Hepatic stellate cell (primary cell): ENCODE measurements around the gene ANKFN1.

ENCODE experiments used
- DNase-seq: peaks from one replicate; pipeline ENCODE4 v3.0.0; 2011; ENCODE audit warnings: low spot score

The ANKFN1 gene

GRCh38 chr17:56290101-56290801 is 137.0 kb downstream of the ANKFN1 start:
- DNase-seq, result no peak

DNA sequence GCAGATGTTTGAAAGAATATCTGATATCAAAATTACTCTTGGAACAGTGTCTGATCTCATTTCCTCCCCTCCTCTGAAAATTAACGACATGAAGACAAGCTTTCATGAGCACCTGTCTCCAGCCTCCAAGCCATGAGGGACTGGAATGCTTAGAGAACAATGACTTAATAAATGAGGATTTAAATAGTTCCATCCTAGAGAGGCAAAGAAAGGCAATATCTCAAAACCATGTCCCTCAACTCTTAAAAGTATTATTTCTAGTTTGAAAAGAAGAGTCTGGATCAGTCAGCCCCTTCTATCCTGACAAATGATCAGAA is 137.5 kb downstream of the ANKFN1 start:
- no peak for DNase-seq

DNA sequence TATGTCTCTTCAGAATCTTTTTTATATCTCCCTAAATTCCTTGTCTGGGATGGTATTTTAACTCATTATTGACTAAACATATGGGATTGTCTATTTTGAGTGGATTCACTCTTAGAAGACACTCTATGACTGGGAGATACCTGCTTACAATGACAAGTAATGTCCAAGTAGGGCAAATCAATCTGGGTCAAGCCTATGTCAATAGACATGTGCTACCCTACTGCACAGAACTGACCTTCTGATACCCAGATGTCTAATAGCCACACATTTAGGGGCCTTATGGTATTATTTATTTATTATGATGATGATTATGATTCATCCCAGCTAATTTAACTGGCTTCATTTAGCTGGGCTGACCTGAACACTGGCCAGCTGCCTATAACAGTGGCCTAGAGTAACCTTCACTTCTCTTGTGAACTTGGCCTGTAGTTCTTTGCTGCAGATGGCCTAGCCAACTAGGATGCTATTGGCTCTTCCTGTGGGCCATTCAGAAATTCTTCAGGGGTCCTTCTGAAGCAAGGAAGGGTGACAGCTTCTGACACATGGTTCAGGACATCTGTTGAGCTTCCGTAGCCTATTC is 138.0 kb downstream of the ANKFN1 start:
- DNase-seq, result no peak

DNA sequence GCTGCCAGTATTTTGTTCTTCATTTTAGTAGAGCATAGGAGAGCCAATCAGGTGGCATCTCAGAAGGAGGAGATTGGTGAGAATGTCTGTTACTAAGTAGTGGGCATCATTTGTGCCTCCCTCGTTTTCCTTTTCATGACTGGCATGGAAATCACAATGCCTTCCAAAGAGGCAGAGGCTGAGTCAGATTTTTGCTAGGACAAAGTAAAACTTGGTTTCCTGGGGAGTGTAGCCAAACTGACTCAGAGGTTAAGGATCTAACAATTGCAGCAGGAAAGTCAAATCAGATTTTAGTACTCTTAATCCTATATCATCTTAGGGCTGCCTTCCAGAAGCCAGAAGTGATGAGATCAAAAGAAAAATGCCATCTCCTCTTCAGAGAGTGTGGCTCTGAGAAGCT is 138.7 kb downstream of the ANKFN1 start:
- DNase-seq, result peak; percentile 6

GRCh38 chr17:56292578-56292977 is 139.3 kb downstream of the ANKFN1 start:
- DNase-seq, result no peak

DNA sequence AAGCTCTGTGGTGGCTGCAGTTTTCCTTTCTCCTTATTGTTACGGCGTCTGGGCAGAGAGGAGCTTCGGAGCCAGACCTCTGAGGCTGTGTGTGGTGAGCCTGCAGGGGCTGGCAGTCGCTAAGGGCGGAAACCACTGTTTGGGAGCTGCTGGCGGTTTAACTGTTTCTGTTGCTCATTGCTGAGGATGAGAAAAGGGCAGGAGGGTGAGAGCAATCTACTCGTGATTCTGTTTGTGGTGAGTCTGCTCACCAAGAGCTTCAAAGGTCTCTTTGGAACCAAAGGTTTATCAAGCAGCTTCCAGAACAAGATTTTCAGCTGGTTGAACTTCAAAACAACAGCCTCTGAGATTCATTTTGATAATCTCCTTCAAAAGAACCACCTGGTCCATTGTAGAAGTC is 143.9 kb downstream of the ANKFN1 start:
- DNase-seq, result peak; percentile 9

DNA sequence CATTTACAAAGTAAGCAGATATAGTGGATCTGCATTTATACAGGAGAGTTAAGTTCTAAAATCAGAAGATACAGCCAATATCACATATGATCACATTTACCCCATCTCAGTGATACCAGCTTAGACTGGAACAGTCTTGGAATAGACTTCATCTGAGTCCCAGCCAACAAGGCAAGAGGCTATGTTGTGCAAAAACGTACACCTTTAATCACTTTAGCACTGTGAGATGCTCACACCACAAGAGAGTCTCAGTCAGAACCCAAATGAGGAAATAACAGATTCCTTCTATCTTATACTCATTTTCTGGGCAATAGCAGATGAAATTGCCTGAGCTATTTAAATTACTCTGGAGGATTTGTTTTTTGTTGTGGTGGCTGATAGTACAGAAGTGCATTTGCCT is 145.6 kb downstream of the ANKFN1 start:
- no peak for DNase-seq

GRCh38 chr17:56300144-56300543 is 146.9 kb downstream of the ANKFN1 start:
- no peak for DNase-seq

DNA sequence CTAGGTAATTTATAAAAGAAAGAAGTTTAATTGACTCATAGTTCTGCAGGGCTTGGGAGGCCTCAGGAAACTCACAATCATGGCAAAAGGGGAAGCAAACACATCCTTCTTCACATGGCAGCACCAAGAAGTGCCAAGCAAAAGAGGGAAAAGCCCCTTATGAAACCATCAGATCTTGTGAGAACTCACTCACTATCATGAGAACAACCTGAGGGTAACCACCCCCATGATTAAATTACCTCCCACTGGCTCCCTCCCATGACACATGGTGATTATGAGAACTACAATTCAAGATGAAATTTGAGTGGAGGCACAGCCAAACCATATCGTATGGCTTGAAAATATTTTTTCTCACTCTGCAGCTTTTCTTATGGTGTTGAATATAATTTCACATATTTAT is 151.7 kb downstream of the ANKFN1 start:
- no peak for DNase-seq

DNA sequence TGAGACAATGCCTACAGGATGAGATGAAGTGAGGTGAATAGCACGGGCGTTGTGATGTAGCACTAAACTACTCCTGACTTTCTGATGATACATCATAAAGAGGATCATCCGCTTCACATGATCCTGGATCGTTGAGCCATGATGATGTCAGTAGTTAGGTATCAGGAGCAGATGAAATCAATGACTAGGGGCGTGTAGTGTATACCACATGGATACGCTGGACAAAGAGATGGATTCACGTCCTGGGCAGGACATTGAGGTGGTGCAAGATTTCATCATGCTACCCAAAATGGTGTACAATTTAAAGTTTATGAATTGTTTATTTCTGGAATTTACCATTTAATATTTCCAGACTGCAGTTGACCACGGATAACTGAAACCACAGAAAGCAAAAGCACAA is 156.6 kb downstream of the ANKFN1 start:
- DNase-seq, result no peak

GRCh38 chr17:56310782-56311181 is 157.5 kb downstream of the ANKFN1 start:
- DNase-seq, result no peak

- DNase-seq, result no peak
Observed at GRCh38 chr17:56313201-56313600, 159.9 kb downstream of the ANKFN1 start.

DNA sequence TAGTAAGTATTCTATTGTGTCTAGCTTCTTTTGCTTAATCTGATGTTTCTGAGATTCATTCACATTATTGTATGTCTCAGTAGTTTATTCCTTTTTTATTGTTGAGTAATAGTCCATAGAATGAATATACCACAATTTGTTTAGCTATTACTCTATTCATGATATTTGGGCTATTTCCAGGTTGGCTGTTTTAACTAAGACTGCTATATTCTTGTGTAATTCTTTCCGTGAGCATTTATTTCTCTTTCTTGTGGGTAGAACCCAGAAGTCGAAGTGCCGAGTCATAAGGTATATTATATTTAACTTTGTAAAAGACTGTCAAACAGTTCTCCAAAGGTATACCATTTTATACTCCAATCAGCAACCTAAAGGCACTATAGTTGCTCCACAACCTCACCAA is 160.8 kb downstream of the ANKFN1 start:
- DNase-seq, result no peak

GRCh38 chr17:56314984-56315602 is 161.8 kb downstream of the ANKFN1 start:
- DNase-seq, result no peak

DNA sequence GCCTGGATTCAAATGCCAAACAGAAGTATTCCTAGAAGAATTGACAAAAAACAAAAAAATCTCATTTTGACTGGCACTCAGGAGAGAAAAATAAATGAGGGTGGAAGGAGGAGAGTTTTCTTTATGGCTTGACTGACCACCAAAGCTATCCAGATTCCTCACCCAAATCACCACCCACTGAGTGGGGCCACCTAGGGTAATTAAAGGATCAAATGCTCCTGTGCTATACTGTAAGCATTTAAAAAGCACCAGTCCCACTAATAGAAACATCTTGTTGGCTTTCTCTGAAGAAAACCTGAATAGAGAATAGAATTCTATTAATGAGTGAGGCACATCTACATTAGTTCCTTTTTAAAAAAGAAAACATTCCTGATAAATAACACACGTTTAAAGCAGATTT is 163.3 kb downstream of the ANKFN1 start:
- DNase-seq, result no peak

GRCh38 chr17:56317351-56318208 is 164.3 kb downstream of the ANKFN1 start:
- no peak for DNase-seq

DNA sequence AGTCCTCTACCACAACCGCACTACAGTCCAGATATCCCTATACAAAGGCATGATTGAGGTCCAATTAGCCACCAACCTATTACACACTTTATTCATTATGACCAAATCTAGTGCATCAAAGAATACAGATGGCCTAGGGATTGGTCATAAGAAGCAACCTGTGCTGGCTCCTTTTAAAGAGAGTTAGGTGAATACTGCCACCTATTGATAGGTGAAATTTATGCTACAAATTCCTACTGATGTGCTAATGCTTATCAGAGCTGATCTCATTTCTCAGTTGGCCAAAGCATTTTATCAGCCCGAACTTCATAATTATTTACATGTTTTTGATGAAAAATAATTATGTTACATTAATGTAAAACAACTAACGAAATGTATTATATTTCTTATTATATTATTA is 166.3 kb downstream of the ANKFN1 start:
- DNase-seq, result peak; percentile 8

DNA sequence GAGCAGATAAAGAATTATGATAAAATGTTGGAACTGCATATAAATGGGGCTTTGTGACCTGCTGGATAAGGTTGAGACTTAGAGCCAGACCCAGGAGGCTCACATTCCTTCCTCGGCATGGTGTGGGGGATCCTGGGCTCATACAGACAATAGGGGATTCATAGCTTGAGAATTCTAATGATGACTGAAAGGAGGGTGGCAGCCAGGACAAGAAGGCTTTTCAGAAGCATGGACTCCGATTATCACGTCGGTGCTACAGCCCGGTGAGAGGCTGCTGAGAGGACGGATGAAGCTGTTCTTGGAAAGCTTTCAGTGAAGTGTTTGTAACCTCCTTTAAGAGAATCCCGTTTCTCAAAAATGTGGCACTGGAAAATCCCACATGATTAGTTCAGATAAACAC is 167.2 kb downstream of the ANKFN1 start:
- DNase-seq, result no peak

DNA sequence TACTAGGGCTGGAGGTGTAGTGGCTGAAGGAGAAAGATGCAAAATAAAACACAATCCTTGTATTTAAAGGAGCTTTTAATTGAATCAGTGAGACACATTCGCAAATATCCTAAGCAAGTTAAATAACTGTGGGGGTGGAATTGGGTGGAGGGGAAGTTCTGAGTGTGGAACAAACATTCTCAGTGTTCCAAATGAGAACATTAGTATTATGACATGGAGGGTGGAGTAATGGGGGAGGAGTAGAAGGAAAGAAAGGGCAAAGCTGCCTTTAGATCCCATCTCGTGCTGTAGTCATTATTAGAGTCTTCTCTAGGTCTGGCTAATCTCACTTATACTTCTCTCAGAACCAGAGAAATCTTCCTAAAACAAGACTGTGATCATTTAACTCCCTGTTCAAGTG is 169.7 kb downstream of the ANKFN1 start:
- DNase-seq, result no peak

DNA sequence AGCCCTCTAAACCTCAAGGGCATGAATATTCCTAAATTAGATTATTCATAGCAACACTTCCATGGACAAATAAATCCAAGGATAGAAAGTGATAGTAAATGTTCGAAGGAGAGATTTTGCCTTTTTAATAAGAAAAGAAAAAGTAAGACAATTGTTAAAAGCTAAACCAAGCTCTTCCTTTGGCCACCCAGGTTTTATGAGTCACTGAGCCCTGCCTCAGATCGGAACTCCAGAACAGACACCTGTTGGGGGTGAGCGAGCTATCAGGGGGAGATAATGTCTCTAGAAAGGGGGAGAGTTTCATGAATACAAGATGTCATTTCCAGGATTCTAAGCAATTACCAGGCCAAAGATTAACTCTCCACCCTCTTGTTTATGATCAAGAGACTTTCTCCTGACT is 171.4 kb downstream of the ANKFN1 start:
- DNase-seq, result no peak

DNA sequence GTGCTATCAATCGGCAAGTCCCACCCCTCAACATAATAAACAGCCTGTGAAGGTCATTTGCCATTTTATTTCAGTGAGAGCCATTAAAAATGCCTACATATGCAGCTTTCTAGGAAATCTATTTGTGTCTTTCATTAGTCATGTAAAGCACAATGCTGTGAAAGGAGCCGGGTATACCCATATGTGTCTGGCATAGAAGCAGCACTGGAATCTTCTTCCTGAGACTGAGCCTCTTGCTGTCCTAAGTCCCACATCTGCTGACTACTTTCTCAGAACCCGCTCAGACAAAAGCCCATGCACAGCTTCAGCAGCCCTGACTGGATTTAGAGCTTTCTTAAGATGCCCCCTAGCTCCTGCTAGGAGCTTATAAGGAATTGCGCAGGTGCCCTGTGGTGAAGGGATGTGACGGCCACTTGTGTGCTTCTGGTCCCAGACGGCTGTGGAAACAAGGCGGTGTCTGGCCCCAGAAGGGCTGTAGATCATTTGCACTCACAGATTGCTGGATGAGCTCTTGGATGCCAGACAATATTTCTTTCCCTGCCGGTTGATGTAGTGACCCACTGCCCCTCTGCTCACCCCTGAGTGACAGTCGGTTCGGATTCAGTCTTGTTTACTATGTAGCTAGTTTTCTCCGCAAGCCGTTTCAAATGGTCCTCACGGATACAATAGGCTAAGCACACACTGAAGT is 172.2 kb downstream of the ANKFN1 start:
- no peak for DNase-seq

DNA sequence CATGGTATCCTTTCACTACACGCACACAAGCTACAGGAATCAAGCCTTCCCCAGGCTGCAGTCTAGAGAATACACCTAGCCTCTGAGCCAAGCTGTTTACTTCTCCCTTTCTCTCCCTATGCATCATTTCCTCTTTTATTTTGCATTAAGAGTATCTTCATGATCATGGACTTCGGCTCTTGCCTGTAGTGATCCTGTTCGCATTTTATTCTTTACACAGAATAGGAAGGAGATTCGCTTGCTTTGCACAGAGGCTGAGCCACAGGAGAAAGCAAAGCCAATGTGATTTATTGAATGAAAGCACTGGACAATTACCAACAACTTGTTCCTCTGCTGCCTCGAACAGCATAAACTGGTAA is 172.7 kb downstream of the ANKFN1 start:
- no peak for DNase-seq
